PC-9 (cell line): Measurements from ENCODE around the gene ARHGAP8. TPM values are rescaled to one million over a fixed set of nuclear protein-coding genes. Genes with fewer than 3 reads are reported as not detected.

Experiments
- BruUV-seq: library from RNA; stranded (reverse); fragments of 400-500 nt; replicated peaks from 2 replicates; lab custom pipeline; 2021; lab: Mats Ljungman, UMichigan
- CTCF ChIA-PET: fragments of 300-600 bp; sonication (Branson Sonifier 250); formaldehyde crosslinking; loops from one replicate; lab custom pipeline; 2022; ENCODE audit warnings: antibody characterized with exemption; lab: Charles Lee
- POLR2A ChIA-PET: fragments of 300-600 bp; sonication (Branson Sonifier 250); formaldehyde crosslinking; loops from one replicate; lab custom pipeline; 2022; ENCODE audit warnings: antibody characterized with exemption; ENCODE audit not compliant: unreplicated experiment; lab: Charles Lee
- DNase-seq, 2 experiments: peaks; one replicate each; pipeline versions ENCODE4 v3.0.0 to v3.0.0-alpha.2; 2015 to 2022; ENCODE audit warnings: mixed read lengths in 1 of 2
- H2AFZ ChIP-seq: fragments of 200-600 bp; sonication (generic); 2 replicates; pipeline ENCODE4 v1.8.1; 2017; ENCODE audit warnings: antibody characterized with exemption
- H3F3A ChIP-seq: fragments of 200-600 bp; sonication (generic); 2 replicates; pipeline ENCODE4 v1.8.1; 2017; ENCODE audit warnings: antibody characterized with exemption, mild to moderate bottlenecking, low read depth; ENCODE audit not compliant: insufficient read depth
- H3K27ac ChIP-seq: fragments of 200-600 bp; sonication (generic); 2 replicates; pipeline ENCODE4 v1.6.1; 2016; ENCODE audit warnings: mixed run types
- H3K27me3 ChIP-seq: fragments of 200-600 bp; sonication (generic); 2 replicates; pipeline ENCODE4 v1.6.1; 2016; ENCODE audit warnings: low read depth, mixed run types; ENCODE audit not compliant: insufficient read depth
- H3K36me3 ChIP-seq: fragments of 200-600 bp; sonication (generic); 2 replicates; pipeline ENCODE4 v1.6.1; 2016; ENCODE audit warnings: low read depth, mixed run types
- H3K4me1 ChIP-seq: fragments of 200-600 bp; sonication (generic); replicated peaks from 2 replicates; pipeline ENCODE4 v1.6.1; 2016; ENCODE audit warnings: mixed run types; ENCODE audit not compliant: insufficient read depth
- H3K4me2 ChIP-seq: fragments of 200-600 bp; sonication (generic); 2 replicates; pipeline ENCODE4 v1.6.1; 2017; ENCODE audit warnings: mixed run types
- H3K4me3 ChIP-seq: fragments of 200-600 bp; sonication (generic); 2 replicates; pipeline ENCODE4 v1.6.1; 2016; ENCODE audit warnings: mixed run types
- H3K79me2 ChIP-seq: fragments of 200-600 bp; sonication (generic); 2 replicates; pipeline ENCODE4 v1.6.1; 2017; ENCODE audit warnings: low read depth, mixed run types
- H3K9me2 ChIP-seq: fragments of 200-600 bp; sonication (generic); 2 replicates; pipeline ENCODE4 v1.8.1; 2017; ENCODE audit warnings: mild to moderate bottlenecking; ENCODE audit not compliant: insufficient read depth
- H3K9me3 ChIP-seq: fragments of 200-600 bp; sonication (generic); 2 replicates; pipeline ENCODE4 v1.8.1; 2016; ENCODE audit warnings: low read depth; ENCODE audit not compliant: insufficient read depth
- H4K20me1 ChIP-seq: fragments of 200-600 bp; sonication (generic); 2 replicates; pipeline ENCODE4 v1.8.1; 2017; ENCODE audit not compliant: insufficient read depth
- CTCF ChIP-seq: fragments of 200-600 bp; sonication (generic); conservative IDR thresholded peaks from 2 replicates; pipeline ENCODE4 v1.6.1; 2017; ENCODE audit warnings: mixed run types, antibody characterized with exemption, mild to moderate bottlenecking, moderate library complexity
- EZH2 ChIP-seq: fragments of 200-600 bp; sonication (generic); IDR thresholded peaks from 2 replicates; pipeline ENCODE4 v1.8.0; 2017; ENCODE audit warnings: antibody characterized with exemption, low read depth
- intact Hi-C: fragments of 100-400 bp; cut with micrococcal nuclease; formaldehyde crosslinking; loops from one replicate; pipeline ENCODE4 v1.10.0; 2022; ENCODE audit not compliant: unreplicated experiment
- total RNA-seq: library from RNA; stranded (reverse); gene quantifications from 2 replicates; pipeline ENCODE4 v1.2.3, GENCODE V29; 2021

Gene ARHGAP8
- total RNA-seq, 1 experiment from 2014 or later: 114 TPM

- Histone ChIP-seq H3K4me1 (no peaks in the 10 kb centered on the region), H3K9me2 (no peaks in the 10 kb centered on the region), H3F3A (no peaks in the 10 kb centered on the region), H3K4me2 (no peak overlapping the region), H3K9me3 (no peaks in the 10 kb centered on the region), H2AFZ (no peak overlapping the region), H3K79me2 (no peaks in the 10 kb centered on the region), H4K20me1 (peaks cover 28% of the 10 kb centered on the region), H3K36me3 (0 out of 2 replicates have a peak, but pooled peaks cover 6% of the 10 kb centered on the region), H3K27me3 (no peaks in the 10 kb centered on the region), H3K4me3 (no peak overlapping the region), H3K27ac (no peak overlapping the region)
- intact Hi-C loops: no loop called here
- TF ChIP-seq CTCF: no peak
- no peak for TF ChIP-seq EZH2
- DNase-seq: no peak
- no TSS peak for BruUV-seq
- ChIA-PET POLR2A (no interaction called here), CTCF (interaction anchor here (0.6 kb wide), 1 partner anchor 21 kb away, joined by 3 read pairs; no protein-coding TSS in a partner anchor)
Measured at GRCh38 chr22:44804327-44804726, 52.0 kb downstream of the ARHGAP8 start.

GRCh38 chr22:44805711-44806110 lies 53.3 kb downstream of the ARHGAP8 start:
- H3K27me3 ChIP-seq: no peaks in the 10 kb centered on the region
- H3K27ac ChIP-seq: no peak overlapping the region
- H3K4me1 ChIP-seq: no peaks in the 10 kb centered on the region
- no peak for TF ChIP-seq EZH2
- TF ChIP-seq CTCF: no peak
- no peaks in the 10 kb centered on the region for H3K79me2 ChIP-seq
- no peaks in the 10 kb centered on the region for H3F3A ChIP-seq
- no TSS peak for BruUV-seq
- intact Hi-C loops: no loop called here
- ChIA-PET CTCF (no interaction called here), POLR2A (interaction anchor here (0.7 kb wide), 1 partner anchor 1373 kb away, joined by 4 read pairs; no protein-coding TSS in a partner anchor)
- no peak overlapping the region for H2AFZ ChIP-seq
- 0 out of 2 replicates have a peak, but pooled peaks cover 6% of the 10 kb centered on the region for H3K36me3 ChIP-seq
- H3K4me3 ChIP-seq: no peak overlapping the region
- H3K9me2 ChIP-seq: no peaks in the 10 kb centered on the region
- H3K9me3 ChIP-seq: no peaks in the 10 kb centered on the region
- H4K20me1 ChIP-seq: peaks cover 28% of the 10 kb centered on the region
- no peak for DNase-seq
- H3K4me2 ChIP-seq: no peak overlapping the region

GRCh38 chr22:44807232-44807631 lies 54.9 kb downstream of the ARHGAP8 start:
- Histone ChIP-seq H3K4me1 (no peaks in the 10 kb centered on the region), H3K27me3 (no peaks in the 10 kb centered on the region), H3K27ac (no peak overlapping the region), H3K9me3 (no peaks in the 10 kb centered on the region), H3F3A (peaks cover 11% of the 10 kb centered on the region; the same call in 1 of the 2 replicates), H3K4me3 (no peak overlapping the region), H4K20me1 (peaks cover 21% of the 10 kb centered on the region), H2AFZ (no peak overlapping the region), H3K4me2 (no peak overlapping the region), H3K9me2 (no peaks in the 10 kb centered on the region), H3K36me3 (0 out of 2 replicates have a peak, but pooled peaks cover 6% of the 10 kb centered on the region), H3K79me2 (no peaks in the 10 kb centered on the region)
- ChIA-PET CTCF (no interaction called here), POLR2A (no interaction called here)
- no peak for DNase-seq
- TF ChIP-seq EZH2: no peak
- intact Hi-C loops: no loop called here
- no TSS peak for BruUV-seq
